ENCODE data around the gene KIAA1210. TPM values are rescaled to one million over a fixed set of nuclear protein-coding genes. Genes with fewer than 3 reads are reported as not detected.

KIAA1210 gene
- total RNA-seq, 1 donor = not detected

GRCh38 chrX:119045884-119046283 lies 81.7 kb downstream of the KIAA1210 start:
- DNase-seq (ENCODE audit: low read depth) = no peak
- H3K4me3 ChIP-seq (ENCODE audit: low read depth, low read length) = no peak overlapping the region
- TF ChIP-seq, protein P1, sequence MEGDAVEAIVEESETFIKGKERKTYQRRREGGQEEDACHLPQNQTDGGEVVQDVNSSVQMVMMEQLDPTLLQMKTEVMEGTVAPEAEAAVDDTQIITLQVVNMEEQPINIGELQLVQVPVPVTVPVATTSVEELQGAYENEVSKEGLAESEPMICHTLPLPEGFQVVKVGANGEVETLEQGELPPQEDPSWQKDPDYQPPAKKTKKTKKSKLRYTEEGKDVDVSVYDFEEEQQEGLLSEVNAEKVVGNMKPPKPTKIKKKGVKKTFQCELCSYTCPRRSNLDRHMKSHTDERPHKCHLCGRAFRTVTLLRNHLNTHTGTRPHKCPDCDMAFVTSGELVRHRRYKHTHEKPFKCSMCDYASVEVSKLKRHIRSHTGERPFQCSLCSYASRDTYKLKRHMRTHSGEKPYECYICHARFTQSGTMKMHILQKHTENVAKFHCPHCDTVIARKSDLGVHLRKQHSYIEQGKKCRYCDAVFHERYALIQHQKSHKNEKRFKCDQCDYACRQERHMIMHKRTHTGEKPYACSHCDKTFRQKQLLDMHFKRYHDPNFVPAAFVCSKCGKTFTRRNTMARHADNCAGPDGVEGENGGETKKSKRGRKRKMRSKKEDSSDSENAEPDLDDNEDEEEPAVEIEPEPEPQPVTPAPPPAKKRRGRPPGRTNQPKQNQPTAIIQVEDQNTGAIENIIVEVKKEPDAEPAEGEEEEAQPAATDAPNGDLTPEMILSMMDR (IDR thresholded peaks at IDR 0.05; ENCODE audit: insufficient read depth, low read depth, low read length) = no peak

DNA sequence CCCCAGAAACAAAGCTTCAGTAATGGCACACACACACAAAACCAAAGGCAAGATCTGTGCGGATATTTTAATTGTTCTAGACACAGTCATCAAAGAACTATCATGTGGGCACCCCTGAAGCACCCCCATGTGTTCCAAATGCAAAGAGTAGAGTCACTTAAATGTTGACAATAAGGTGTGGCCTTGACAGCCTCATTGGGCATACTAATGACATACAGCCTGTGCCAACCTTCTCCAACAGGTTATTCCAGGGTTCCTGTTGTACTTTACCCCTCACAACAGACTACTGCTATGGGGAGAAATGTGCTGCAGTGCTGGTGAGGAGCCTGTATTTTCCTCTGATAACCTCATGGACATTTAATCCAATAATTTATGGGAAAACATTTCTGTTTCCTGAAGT lies 84.6 kb downstream of the KIAA1210 start:
- H3K4me3 ChIP-seq (ENCODE audit: low read depth, low read length) = no peak overlapping the region
- TF ChIP-seq, protein P1 (IDR thresholded peaks at IDR 0.05; ENCODE audit: insufficient read depth, low read depth, low read length) = no peak
- no peak for DNase-seq (ENCODE audit: low read depth)

- no peak overlapping the region for H3K4me3 ChIP-seq (ENCODE audit: low read depth, low read length)
- TF ChIP-seq, protein P1 (IDR thresholded peaks at IDR 0.05; ENCODE audit: insufficient read depth, low read depth, low read length) = no peak
- no peak for DNase-seq (ENCODE audit: low read depth)
Observed at GRCh38 chrX:119042040-119042439, 85.6 kb downstream of the KIAA1210 start.

DNA sequence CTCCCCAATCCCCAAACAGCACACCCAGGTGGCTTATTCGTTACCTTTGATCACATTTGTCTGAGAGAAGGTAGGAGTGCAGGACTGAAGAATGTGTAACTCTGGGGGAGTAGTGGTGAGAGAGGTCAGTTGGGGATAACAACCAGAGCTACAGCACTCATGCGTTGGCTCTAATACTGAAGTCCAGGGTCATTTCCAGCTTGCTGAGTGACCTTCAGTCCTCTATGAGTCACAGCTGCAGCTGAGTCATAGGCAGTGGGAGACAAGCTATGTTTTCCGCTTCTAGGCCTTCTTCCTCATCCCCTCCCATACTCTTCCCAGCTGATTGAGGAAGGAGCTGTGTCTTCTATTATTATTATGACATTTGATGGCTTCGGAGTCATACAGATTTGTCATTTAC lies 86.4 kb downstream of the KIAA1210 start:
- TF ChIP-seq, protein P1 (IDR thresholded peaks at IDR 0.05; ENCODE audit: insufficient read depth, low read depth, low read length) = no peak
- DNase-seq (ENCODE audit: low read depth) = peak; percentile 84
- no peak overlapping the region for H3K4me3 ChIP-seq (ENCODE audit: low read depth, low read length)

GRCh38 chrX:119040432-119040831 lies 87.2 kb downstream of the KIAA1210 start:
- no peak for DNase-seq (ENCODE audit: low read depth)
- H3K4me3 ChIP-seq (ENCODE audit: low read depth, low read length) = no peak overlapping the region
- TF ChIP-seq, protein P1 (IDR thresholded peaks at IDR 0.05; ENCODE audit: insufficient read depth, low read depth, low read length) = no peak

DNA sequence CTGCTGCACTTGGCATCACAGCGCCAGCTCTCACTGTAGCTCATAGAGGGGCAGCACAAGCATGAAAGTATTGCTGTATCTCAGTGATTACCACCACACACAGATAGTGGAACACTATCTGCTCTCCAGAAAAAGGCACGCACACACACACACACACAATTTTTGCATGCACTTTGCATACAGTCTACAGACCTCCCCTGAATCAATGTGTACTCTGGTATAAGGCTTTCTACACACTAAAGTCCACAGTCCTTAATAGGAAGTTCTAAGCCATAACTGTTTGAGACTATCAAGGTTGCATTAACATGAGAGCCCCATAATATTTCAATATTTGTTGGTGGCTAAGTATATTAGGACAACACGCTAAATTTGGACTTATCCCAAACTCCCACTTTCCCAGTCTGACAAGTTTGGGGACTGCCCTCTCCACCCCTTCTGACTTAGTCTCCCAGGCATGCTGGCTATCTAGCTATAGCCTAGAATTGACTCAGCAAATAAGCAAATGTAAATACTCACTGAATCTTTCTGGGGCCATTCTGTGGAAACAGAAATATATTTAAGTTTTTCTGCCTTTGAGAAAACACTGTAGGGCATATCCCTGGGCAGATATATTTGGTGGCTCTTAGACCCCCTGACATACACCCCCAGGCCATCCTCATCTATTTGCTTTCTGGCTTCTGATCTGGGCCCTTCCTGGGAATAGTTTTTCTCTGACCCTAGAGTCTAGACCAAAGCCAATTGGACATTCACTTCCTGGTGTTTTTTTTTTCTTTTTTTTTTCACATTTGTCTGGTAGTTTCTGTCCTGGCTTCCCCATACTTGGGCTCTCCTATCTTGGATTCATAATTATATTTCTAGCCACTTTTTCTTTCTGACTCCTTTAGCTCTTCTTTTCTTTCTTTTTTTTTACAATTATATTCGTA lies 91.2 kb downstream of the KIAA1210 start:
- no peak overlapping the region for H3K4me3 ChIP-seq (ENCODE audit: low read depth, low read length)
- TF ChIP-seq, protein P1 (IDR thresholded peaks at IDR 0.05; ENCODE audit: insufficient read depth, low read depth, low read length) = no peak
- DNase-seq (ENCODE audit: low read depth) = no peak

Measured in fibroblast of villous mesenchyme (primary cell).